Esophagus muscularis mucosa (tissue), 4 donors: Measurements from ENCODE around the gene ME1.

ENCODE experiments used
- EP300 ChIP-seq: sonication (generic); formaldehyde crosslinking; IDR thresholded peaks from one replicate; pipeline ENCODE4 v1.6.1; 2017; ENCODE audit warnings: antibody characterized with exemption
- POLR2A ChIP-seq: fragments of 450-650 bp; IDR thresholded peaks from one replicate; pipeline ENCODE4 v1.6.1; 2017; ENCODE audit warnings: antibody characterized with exemption, moderate library complexity, mild to moderate bottlenecking, low read depth
- POLR2AphosphoS5 ChIP-seq, 2 donors: sonication (generic); formaldehyde crosslinking; IDR thresholded peaks; one replicate each; pipeline ENCODE4 v1.6.1; 2017; ENCODE audit warnings: antibody characterized with exemption in 2 of 2
- TF ChIP-seq, protein P1 (sequence below), 3 experiments: fragments of 200-600 bp in 2 of 3; fragments of 450-650 bp in 1 of 3; sonication (generic) in 2 of 3; IDR thresholded peaks; one replicate each; pipeline ENCODE4 v1.5.1; 2017 to 2019; ENCODE audit warnings: antibody characterized with exemption in 3 of 3, mild to moderate bottlenecking in 2 of 3, moderate library complexity in 1 of 3

- TF ChIP-seq, protein P1, sequence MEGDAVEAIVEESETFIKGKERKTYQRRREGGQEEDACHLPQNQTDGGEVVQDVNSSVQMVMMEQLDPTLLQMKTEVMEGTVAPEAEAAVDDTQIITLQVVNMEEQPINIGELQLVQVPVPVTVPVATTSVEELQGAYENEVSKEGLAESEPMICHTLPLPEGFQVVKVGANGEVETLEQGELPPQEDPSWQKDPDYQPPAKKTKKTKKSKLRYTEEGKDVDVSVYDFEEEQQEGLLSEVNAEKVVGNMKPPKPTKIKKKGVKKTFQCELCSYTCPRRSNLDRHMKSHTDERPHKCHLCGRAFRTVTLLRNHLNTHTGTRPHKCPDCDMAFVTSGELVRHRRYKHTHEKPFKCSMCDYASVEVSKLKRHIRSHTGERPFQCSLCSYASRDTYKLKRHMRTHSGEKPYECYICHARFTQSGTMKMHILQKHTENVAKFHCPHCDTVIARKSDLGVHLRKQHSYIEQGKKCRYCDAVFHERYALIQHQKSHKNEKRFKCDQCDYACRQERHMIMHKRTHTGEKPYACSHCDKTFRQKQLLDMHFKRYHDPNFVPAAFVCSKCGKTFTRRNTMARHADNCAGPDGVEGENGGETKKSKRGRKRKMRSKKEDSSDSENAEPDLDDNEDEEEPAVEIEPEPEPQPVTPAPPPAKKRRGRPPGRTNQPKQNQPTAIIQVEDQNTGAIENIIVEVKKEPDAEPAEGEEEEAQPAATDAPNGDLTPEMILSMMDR (IDR thresholded peaks at IDR 0.05) = no peak
- TF ChIP-seq POLR2A (no peak), POLR2AphosphoS5 (IDR thresholded peaks at IDR 0.05) (no peak), EP300 (no peak)
Observed at GRCh38 chr6:83221276-83221675, 209.6 kb downstream of the ME1 start.
